SK-N-MC (cell line): ENCODE measurements around the gene RAB2B.

Experiments
- EZH2 ChIP-seq: fragments of 200-600 bp; sonication (generic); IDR thresholded peaks from one replicate; pipeline ENCODE4 v1.6.1; 2017; ENCODE audit warnings: antibody characterized with exemption
- FOXP2 ChIP-seq: optimal IDR thresholded peaks from 2 replicates; pipeline ENCODE3; 2011; ENCODE audit warnings: mild to moderate bottlenecking, moderate library complexity; ENCODE audit not compliant: insufficient read depth; ENCODE audit errors: extremely low read length, control extremely low read depth
- POLR2AphosphoS5 ChIP-seq: IDR thresholded peaks from 2 replicates; pipeline ENCODE4 v1.6.1; 2012; ENCODE audit warnings: mild to moderate bottlenecking, low read depth, low read length, borderline replicate concordance

GRCh38 chr14:21486640-21487087 is 9.9 kb upstream of the RAB2B start:
- no peak for TF ChIP-seq POLR2AphosphoS5
- TF ChIP-seq EZH2, result no peak
- no peak for TF ChIP-seq FOXP2
